GM21526 (cell line): ENCODE data around the gene HOPX.
"Not testable (repeated sequence)": the region's sequence is repeated elsewhere in the genome, so short reads cannot be mapped to it uniquely, and the experiment has no call there.

Experiments used
- ATAC-seq: cut with Tn5 transposase; IDR thresholded peaks from one replicate; pipeline ENCODE4 v1.9.1; 2021; ENCODE audit warnings: moderate library complexity; ENCODE audit not compliant: unreplicated experiment, low FRiP score

Gene HOPX

GRCh38 chr4:56630876-56631666, 50.0 kb downstream of the HOPX start:
- no peak for ATAC-seq

- ATAC-seq = no peak
Observed at GRCh38 chr4:56628592-56628991, 52.5 kb downstream of the HOPX start.

- no peak for ATAC-seq
Observed at GRCh38 chr4:56627985-56628384, 53.1 kb downstream of the HOPX start.

GRCh38 chr4:56627375-56627774, 53.7 kb downstream of the HOPX start:
- ATAC-seq = no peak

GRCh38 chr4:56626963-56627362, 54.1 kb downstream of the HOPX start:
- ATAC-seq = no peak

- ATAC-seq = no peak
Observed at GRCh38 chr4:56626420-56626819, 54.7 kb downstream of the HOPX start.

- ATAC-seq = no peak
Observed at GRCh38 chr4:56622176-56622575, 58.9 kb downstream of the HOPX start.

GRCh38 chr4:56619816-56620215, 61.3 kb downstream of the HOPX start:
- no peak for ATAC-seq

- peak; percentile 86 for ATAC-seq
Observed at GRCh38 chr4:56619160-56619559, 61.9 kb downstream of the HOPX start.

GRCh38 chr4:56618734-56619133, 62.4 kb downstream of the HOPX start:
- ATAC-seq = no peak

GRCh38 chr4:56613101-56613862, 67.8 kb downstream of the HOPX start:
- no peak for ATAC-seq

GRCh38 chr4:56612282-56612681, 68.8 kb downstream of the HOPX start:
- no peak for ATAC-seq

GRCh38 chr4:56611501-56611900, 69.6 kb downstream of the HOPX start:
- no peak for ATAC-seq

- not testable (repeated sequence) for ATAC-seq
Observed at GRCh38 chr4:56610170-56610569, 70.9 kb downstream of the HOPX start.

- ATAC-seq = no peak
Observed at GRCh38 chr4:56607926-56608325, 73.2 kb downstream of the HOPX start.

- ATAC-seq = no peak
Observed at GRCh38 chr4:56606385-56606784, 74.7 kb downstream of the HOPX start.

- ATAC-seq = not testable (repeated sequence)
Observed at GRCh38 chr4:56605464-56605863, 75.6 kb downstream of the HOPX start.

- ATAC-seq = no peak
Observed at GRCh38 chr4:56603297-56603696, 77.8 kb downstream of the HOPX start.
